Fibroblast of the conjunctiva (primary cell): Measurements from ENCODE around the gene STIM2.

Source experiments
- DNase-seq: peaks from one replicate; pipeline ENCODE4 v3.0.0-alpha.2; 2010; ENCODE audit warnings: low read depth

STIM2 gene

GRCh38 chr4:27040356-27040755 lies 179.7 kb downstream of the STIM2 start:
- no peak for DNase-seq

- DNase-seq: no peak
Observed at GRCh38 chr4:27042411-27042810, 181.8 kb downstream of the STIM2 start.

DNA sequence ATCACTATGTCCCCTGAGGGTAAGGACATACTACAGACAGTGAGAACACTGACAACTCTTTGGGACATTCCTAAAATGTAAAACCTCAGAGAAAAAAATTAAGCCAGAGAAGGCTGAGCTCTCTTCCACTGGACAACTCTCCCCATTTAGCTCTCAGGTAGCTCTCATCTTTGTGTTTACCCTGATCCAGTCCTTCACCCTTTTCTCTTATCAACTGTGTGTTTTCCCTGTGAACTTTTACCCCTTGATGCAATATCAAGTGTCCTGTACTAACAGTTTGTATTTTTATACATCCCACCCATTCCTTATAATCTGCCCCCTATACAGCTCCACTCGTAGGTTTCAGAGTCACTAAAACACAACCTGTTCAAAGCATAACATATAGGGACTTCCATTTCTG lies 182.6 kb downstream of the STIM2 start:
- DNase-seq: no peak

- no peak for DNase-seq
Observed at GRCh38 chr4:27046851-27047250, 186.2 kb downstream of the STIM2 start.

GRCh38 chr4:27048429-27049238 lies 188.0 kb downstream of the STIM2 start:
- DNase-seq: no peak

DNA sequence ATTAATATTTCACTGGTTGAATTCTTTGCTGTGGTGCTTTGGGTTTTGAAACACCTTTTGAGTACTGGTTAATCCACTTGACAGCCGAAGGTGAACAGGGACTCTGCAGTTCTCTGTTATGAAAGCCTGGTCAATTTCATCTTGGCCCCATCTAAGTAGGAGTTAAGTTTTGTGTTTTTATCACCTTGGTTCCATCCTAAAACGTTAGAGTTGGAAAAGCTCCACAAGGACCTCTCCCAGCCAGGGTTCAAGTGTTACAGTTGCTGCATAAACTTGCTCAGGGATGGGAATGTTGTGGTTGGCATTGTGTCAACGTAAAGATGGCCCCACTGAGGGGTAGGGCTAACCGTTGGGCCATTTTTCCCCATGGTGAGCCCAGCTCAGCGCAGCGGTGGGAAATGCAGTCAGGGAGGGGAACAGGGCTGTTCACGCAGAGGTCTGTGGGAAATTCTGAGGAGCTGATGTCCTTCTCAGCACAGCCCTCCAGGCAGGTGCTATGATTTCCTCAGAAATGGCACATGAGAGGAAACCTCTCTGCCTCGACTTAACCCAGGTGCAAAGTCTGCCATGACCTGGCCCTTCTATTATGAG lies 188.7 kb downstream of the STIM2 start:
- no peak for DNase-seq

DNA sequence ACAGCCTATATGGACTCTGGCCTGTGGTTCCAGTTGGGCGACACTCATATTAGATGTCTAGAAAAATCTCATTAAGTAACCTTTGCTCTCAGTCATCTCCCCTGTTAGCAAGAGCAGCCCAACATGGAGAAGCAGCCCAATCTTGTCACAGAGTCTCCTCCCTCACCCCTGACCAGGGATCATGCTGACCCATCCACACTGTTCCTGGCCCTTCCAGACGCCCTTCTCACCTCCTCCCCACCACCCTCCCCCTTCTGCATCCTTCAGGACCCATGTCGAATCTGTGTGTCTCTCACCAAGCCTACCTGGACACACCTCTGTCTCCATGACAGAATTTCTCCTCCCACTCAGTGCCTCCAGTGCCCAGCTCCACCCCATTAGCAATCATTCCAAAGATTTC lies 190.1 kb downstream of the STIM2 start:
- no peak for DNase-seq

DNA sequence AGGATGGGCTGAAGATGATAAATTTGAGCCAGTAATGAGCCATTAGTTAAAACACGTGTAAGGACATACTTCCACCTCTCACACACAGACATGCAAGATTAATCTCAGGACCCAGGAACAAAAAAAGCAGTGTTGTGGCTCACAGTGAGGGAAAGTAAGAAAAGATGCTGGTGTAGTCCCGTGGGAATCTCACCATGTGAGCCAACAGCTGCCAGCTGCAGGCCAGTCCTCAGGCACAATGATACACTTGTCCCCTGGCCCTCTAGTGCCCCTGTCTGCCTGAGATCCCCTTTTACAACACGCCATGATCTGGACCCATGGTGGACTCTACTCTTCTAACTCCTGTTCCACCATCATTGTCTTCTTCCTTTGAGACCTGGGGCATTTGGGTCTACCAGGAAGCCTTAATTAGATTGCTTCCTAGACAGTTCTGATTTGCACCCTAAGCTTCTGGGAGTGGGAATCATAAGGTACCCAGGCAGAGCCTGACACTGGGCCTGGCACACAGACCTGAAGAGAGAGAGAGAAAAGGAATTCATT lies 194.7 kb downstream of the STIM2 start:
- no peak for DNase-seq

- no peak for DNase-seq
Observed at GRCh38 chr4:27056281-27056680, 195.6 kb downstream of the STIM2 start.

DNA sequence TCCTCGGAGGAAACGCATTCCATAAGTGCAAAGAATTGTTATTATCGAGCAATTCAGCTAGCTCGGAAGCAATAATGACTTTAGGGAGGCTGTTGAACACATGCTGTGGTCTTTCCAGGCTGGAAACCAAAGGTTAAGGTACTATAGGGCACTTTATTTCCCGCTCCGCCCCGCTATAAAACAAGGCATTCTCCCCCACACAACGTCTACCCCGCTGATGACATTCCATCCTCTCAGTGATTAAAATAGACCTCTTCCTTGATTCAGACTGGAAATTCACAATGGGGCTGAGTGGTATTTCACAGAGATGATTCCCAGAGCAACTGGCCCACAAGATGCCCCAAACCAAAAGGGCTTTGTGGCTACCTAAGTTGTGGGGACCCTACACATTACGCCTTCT lies 196.4 kb downstream of the STIM2 start:
- DNase-seq: no peak

- no peak for DNase-seq
Observed at GRCh38 chr4:27057662-27058061, 197.0 kb downstream of the STIM2 start.

- DNase-seq: no peak
Observed at GRCh38 chr4:27058819-27059406, 198.3 kb downstream of the STIM2 start.

DNA sequence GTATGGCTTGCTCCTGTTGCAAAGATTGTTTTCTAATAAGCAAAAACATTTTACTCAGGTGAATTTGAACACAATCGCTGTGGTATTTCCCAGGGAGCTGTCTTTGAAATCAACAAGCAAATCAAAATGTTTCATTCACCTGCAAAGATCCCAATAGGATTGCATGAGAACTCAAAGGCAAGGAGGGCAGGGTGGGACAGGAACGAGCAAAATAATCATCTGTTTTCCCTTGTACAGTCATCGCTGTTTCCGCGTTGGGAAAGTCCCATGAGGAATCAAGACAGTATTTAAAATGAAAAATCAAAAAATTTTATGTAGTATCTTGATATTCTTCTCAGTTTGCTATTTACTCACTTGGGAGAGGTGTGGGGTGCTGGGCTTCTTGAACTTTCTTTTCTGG lies 198.8 kb downstream of the STIM2 start:
- no peak for DNase-seq

DNA sequence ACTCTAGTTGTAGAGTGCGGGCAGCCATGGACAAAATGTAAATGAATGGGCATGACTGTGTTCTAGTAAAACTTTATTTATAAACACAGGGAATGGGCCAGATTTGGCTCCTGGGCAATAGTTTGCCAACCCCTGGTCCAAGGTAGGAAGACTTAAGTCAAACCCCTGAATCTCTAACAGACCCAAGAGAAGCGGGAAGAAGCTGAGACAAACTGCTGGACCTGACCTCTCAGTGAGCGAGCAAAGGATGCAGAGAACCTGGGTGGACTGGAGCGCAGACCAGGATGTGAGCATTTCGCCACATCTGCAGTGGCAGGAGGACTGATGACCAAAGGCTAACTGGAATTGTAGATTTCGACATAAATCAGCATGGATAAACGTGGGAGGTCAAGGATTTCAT lies 201.6 kb downstream of the STIM2 start:
- DNase-seq: no peak

GRCh38 chr4:27066591-27066990 lies 205.9 kb downstream of the STIM2 start:
- DNase-seq: no peak

DNA sequence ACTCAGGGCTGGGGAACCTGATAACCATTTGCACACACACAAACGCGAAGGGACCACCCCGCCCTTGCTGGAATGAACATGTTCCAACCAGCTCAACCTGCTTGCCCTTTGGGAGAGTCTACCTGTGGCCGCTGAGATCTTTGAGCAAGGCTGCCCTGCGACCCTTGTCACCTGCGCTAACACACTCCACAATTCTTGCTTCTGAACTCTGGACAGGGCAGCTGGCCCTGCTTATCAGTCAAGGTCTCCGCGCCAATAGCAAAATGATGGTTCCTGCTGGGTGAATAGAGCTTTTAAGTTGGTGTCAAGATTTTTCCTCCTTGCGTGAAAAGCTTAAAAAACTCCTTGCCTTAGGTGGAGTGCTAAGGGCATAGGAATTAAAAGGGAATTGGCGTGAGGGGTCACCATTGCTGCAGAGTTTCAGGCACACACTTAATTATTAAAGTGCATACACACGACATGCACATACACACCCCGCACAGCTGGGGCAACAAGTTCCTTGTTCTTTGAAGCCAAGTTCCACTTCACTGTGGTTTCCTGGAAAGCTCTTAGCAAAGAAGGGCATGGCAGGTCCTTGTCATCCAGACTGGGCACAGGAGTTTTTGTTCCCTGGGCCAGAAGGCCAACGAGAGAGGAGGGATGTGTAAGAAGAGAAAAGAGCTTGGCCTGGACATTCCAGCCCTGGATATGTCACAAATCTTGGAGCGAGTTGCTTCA lies 207.7 kb downstream of the STIM2 start:
- DNase-seq: no peak
